SH-SY5Y (cell line): ENCODE data around the gene TUBB2A.

Experiments used
- GATA2 ChIP-seq: IDR thresholded peaks from 2 replicates; pipeline ENCODE4 v1.6.1; 2011; ENCODE audit warnings: mild to moderate bottlenecking, low read depth, low read length
- GATA3 ChIP-seq: IDR thresholded peaks from 2 replicates; pipeline ENCODE4 v1.6.1; 2011; ENCODE audit warnings: low read depth, mild to moderate bottlenecking, low read length, moderate library complexity

DNA sequence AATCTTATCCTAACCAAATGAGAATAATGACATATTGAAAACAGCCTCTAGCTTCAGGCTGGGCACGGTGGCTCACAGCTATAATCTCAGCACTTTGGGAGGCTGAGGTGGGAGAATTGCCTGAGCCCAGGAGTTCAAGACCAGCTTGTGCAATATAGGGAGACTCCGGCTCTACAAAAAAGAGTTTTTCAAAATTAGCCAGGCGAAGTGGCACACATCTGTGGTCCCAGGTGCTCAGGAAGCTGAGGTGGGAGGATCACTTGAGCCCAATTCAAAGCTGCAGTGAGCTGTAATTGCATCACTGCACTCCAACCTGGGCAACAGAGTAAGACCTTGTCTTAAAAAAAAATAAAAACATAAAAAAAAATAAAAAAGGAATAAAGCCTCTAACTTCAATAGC is 4.7 kb downstream of the TUBB2A start:
- TF ChIP-seq GATA2 = no peak
- no peak for TF ChIP-seq GATA3
